HepG2 (cell line): ENCODE measurements around the gene ARID5B. TPM values are rescaled to one million over a fixed set of nuclear protein-coding genes. Genes with fewer than 3 reads are reported as not detected.

Experiments
- ATF7-NPFF ChIP-seq: sonication (generic); formaldehyde crosslinking; IDR thresholded peaks from 2 replicates; pipeline ENCODE4 v1.8.1; 2023; ENCODE audit warnings: mild to moderate bottlenecking, low read depth, missing genetic modification reagents, moderate library complexity
- ESRRA ChIP-seq: sonication (generic); formaldehyde crosslinking; IDR thresholded peaks from 2 replicates; pipeline ENCODE4 v1.5.1; 2020; ENCODE audit warnings: mild to moderate bottlenecking, low read depth, missing genetic modification reagents
- HNF4G ChIP-seq, 2 experiments: sonication (generic) in 1 of 2; formaldehyde crosslinking in 1 of 2; IDR thresholded peaks; 2 replicates each; pipeline versions ENCODE4 v1.4.0 to v1.6.1; 2011 to 2020; ENCODE audit warnings: borderline replicate concordance in 2 of 2, low read depth in 2 of 2, mild to moderate bottlenecking in 2 of 2, low read length in 1 of 2, missing genetic modification reagents in 1 of 2, moderate library complexity in 1 of 2
- HOXA7 ChIP-seq: sonication (generic); formaldehyde crosslinking; IDR thresholded peaks from 2 replicates; pipeline ENCODE4 v1.8.1; 2022; ENCODE audit warnings: mild to moderate bottlenecking, missing genetic modification reagents, moderate library complexity
- IRX3 ChIP-seq: sonication (generic); formaldehyde crosslinking; IDR thresholded peaks from 2 replicates; pipeline ENCODE4 v1.8.1; 2023; ENCODE audit warnings: mild to moderate bottlenecking, low read depth, missing genetic modification reagents, borderline replicate concordance
- MTF1 ChIP-seq: sonication (generic); formaldehyde crosslinking; IDR thresholded peaks from 2 replicates; pipeline ENCODE4 v1.5.0; 2020; ENCODE audit warnings: missing genetic modification reagents
- MZF1 ChIP-seq: sonication (generic); formaldehyde crosslinking; IDR thresholded peaks from 2 replicates; pipeline ENCODE4 v1.8.1; 2023; ENCODE audit warnings: mild to moderate bottlenecking, missing genetic modification reagents, borderline replicate concordance
- RORA ChIP-seq: sonication (generic); formaldehyde crosslinking; IDR thresholded peaks from 2 replicates; pipeline ENCODE4 v1.5.0; 2020; ENCODE audit warnings: mild to moderate bottlenecking, missing genetic modification reagents, moderate library complexity
- SNAPC2 ChIP-seq: sonication (generic); formaldehyde crosslinking; IDR thresholded peaks from 2 replicates; pipeline ENCODE4 v1.8.1; 2022; ENCODE audit warnings: mild to moderate bottlenecking, missing genetic modification reagents
- ZBTB33 ChIP-seq: sonication (generic); formaldehyde crosslinking; IDR thresholded peaks from 2 replicates; pipeline ENCODE4 v1.4.0; 2020; ENCODE audit warnings: missing genetic modification reagents
- ZNF142 ChIP-seq: sonication (generic); formaldehyde crosslinking; IDR thresholded peaks from 2 replicates; pipeline ENCODE4 v1.4.0; 2020; ENCODE audit warnings: missing genetic modification reagents
- ZNF737 ChIP-seq: sonication (generic); formaldehyde crosslinking; IDR thresholded peaks from 2 replicates; pipeline ENCODE4 v1.5.0; 2020; ENCODE audit warnings: missing genetic modification reagents, mild to moderate bottlenecking, borderline replicate concordance
- ZNF740 ChIP-seq: sonication (generic); formaldehyde crosslinking; IDR thresholded peaks from 2 replicates; pipeline ENCODE4 v1.4.0; 2020; ENCODE audit warnings: missing genetic modification reagents
- polyA plus RNA-seq, 8 experiments: library from polyadenylated mRNA; depleted of rRNA in 3 of 8; stranded (reverse) in 7 of 8; unstranded in 1 of 8; fragments of >200 nt; fragmentation: Illumina TruSeq in 4 of 8; extraction: Trizol in 4 of 8; gene quantifications; 2 replicates each; pipeline versions ENCODE4 v1.2.1 to v1.2.3, GENCODE V29; 2011 to 2016; ENCODE audit warnings: low read depth in 4 of 8, missing spikeins in 1 of 8, mixed read lengths in 1 of 8; ENCODE audit not compliant: insufficient read depth in 1 of 8
- total RNA-seq, 5 experiments: library from RNA; depleted of rRNA; stranded (reverse); fragments of >200 nt; fragmentation: Illumina TruSeq; extraction: Trizol; gene quantifications; 2 replicates each; pipeline ENCODE4 v1.2.3, GENCODE V29; 2016; ENCODE audit warnings: low read depth in 1 of 5
- TF ChIP-seq, protein P1 (sequence below): IDR thresholded peaks from 2 replicates; pipeline ENCODE4 v1.6.1; 2018; ENCODE audit warnings: missing genetic modification reagents

The ARID5B gene
- total and polyA plus RNA-seq, 2 of the 13 experiments (the other 11 are each of a cell fraction or from before 2014, with no cell fraction given) = 6.2 to 21.1 TPM

GRCh38 chr10:62098278-62099121, 197.0 kb downstream of the ARID5B start (continued):
- no peak for TF ChIP-seq ZNF740 (CRISPR knock-in tag)
- TF ChIP-seq HOXA7 (CRISPR knock-in tag) = no peak
- no peak for TF ChIP-seq MZF1
- TF ChIP-seq HNF4G (IDR thresholded peaks at IDR 0.05; ENCODE audit: borderline replicate concordance, low read depth, low read length) = no peak
- no peak for TF ChIP-seq HNF4G (CRISPR knock-in tag; IDR thresholded peaks at IDR 0.05; ENCODE audit: borderline replicate concordance, low read depth)
- no peak for TF ChIP-seq ZNF737 (CRISPR knock-in tag)
- TF ChIP-seq, protein P1, sequence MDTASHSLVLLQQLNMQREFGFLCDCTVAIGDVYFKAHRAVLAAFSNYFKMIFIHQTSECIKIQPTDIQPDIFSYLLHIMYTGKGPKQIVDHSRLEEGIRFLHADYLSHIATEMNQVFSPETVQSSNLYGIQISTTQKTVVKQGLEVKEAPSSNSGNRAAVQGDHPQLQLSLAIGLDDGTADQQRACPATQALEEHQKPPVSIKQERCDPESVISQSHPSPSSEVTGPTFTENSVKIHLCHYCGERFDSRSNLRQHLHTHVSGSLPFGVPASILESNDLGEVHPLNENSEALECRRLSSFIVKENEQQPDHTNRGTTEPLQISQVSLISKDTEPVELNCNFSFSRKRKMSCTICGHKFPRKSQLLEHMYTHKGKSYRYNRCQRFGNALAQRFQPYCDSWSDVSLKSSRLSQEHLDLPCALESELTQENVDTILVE (CRISPR knock-in tag) = no peak
- TF ChIP-seq ZBTB33 (CRISPR knock-in tag) = peak; percentile 77; the same call in 1 of the 2 replicates
- no peak for TF ChIP-seq IRX3
- no peak for TF ChIP-seq ESRRA
- no peak for TF ChIP-seq ZNF142 (CRISPR knock-in tag)
- no peak for TF ChIP-seq RORA (CRISPR knock-in tag)
- TF ChIP-seq SNAPC2 (CRISPR knock-in tag) = no peak
- TF ChIP-seq MTF1 (CRISPR knock-in tag) = no peak
- TF ChIP-seq ATF7-NPFF (CRISPR knock-in tag) = no peak
